ENCODE results near the gene DNAI7.

Gene DNAI7

DNA sequence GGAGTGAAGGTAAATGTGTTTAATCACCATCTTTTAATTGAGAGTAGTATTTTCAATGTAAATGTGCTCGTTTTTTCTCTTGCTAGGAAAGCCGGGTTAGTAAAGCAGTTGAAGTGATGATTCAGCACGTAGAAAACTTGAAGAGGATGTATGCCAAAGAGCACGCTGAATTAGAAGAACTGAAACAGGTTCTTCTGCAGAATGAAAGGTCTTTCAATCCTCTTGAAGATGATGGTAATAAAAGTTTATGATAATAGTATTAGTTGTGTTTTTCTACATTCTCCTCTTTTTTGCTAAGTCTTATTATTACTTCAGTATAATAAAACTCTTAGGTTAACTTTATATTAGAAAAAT lies 93.9 kb downstream of the DNAI7 start:
- Histone ChIP-seq H3K27me3 (ENCODE audit: control insufficient read depth, insufficient read depth, low read length) (no peaks in the 10 kb centered on the region), H3K4me3 (ENCODE audit: low read depth, low read length) (no peak overlapping the region), H3K27ac (ENCODE audit: low read depth, low read length) (no peak overlapping the region), H3K4me1 (ENCODE audit: control insufficient read depth, insufficient read depth, low read length) (no peaks in the 10 kb centered on the region), H3K36me3 (ENCODE audit: control insufficient read depth, insufficient read depth, low read length) (no peaks in the 10 kb centered on the region), H3K9me3 (ENCODE audit: control insufficient read depth, insufficient read depth, low read length) (no peaks in the 10 kb centered on the region), H3K9ac (ENCODE audit: low read depth, low read length) (no peak overlapping the region)

DNA sequence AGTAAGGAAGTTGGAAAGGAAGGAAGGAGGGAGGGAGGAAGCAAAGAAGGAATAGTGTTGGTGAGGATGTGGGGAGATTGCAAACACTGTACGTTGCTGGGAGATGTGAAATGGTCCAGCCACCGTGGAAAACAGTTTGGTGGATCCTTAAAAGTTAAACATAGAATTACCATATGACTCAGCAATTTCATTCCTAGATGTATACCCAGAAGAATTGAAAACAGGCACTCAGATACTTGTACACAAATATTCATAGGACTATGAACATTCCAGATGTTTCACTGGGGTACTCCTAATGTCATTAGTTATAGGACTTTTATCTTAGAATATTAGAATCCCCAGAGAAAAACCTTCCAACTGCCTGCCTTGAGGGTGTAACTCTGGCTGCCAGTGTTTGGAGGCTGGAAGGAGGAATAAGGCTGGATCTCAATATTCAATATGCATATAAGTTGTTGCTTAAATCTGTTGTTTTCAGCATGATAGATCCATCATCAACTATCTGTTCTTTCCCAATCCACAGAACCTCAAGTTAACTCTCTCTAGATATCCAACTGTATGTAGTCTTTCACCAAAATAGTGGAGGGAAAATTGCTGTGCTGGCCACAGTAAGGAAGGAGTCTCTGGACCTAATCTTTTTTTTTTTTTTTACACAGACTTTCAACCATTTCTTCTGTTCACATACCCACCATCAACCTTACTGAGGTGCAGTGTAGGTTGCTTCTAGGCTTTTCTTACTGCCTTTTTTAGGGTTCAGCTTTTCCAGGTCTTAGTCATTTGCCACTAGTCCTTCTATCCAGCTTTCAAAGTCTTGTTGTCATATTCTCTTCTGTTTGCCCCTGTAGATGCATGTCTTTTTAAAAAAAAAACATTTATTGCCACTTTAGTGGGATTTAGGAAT lies 94.5 kb downstream of the DNAI7 start:
- Histone ChIP-seq H3K9me3 (ENCODE audit: control insufficient read depth, insufficient read depth, low read length) (no peaks in the 10 kb centered on the region), H3K4me1 (ENCODE audit: control insufficient read depth, insufficient read depth, low read length) (no peaks in the 10 kb centered on the region), H3K4me3 (ENCODE audit: low read depth, low read length) (no peak overlapping the region), H3K27ac (ENCODE audit: low read depth, low read length) (no peak overlapping the region), H3K36me3 (ENCODE audit: control insufficient read depth, insufficient read depth, low read length) (no peaks in the 10 kb centered on the region), H3K9ac (ENCODE audit: low read depth, low read length) (no peak overlapping the region), H3K27me3 (ENCODE audit: control insufficient read depth, insufficient read depth, low read length) (no peaks in the 10 kb centered on the region)

DNA sequence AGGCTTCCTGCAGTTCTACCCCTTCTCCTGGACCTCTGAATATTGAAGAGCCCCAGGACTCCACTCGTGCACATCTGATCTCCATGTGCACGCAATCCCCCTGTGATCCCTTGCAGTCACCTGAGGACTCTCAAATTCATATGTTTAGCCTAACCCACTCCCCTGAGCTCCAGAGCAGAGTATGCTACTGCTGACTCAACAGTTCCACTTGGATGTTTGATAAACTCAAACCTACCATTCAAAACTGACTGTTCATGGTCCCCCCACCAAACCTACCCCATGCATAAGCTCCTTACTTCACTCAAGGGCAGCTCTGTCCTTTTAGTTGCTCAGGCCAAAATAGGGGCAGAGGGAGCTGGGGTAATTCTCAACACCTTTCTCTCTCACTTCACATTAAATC lies 96.0 kb downstream of the DNAI7 start:
- Histone ChIP-seq H3K27me3 (ENCODE audit: control insufficient read depth, insufficient read depth, low read length) (no peaks in the 10 kb centered on the region), H3K9ac (ENCODE audit: low read depth, low read length) (no peak overlapping the region), H3K4me3 (ENCODE audit: low read depth, low read length) (no peak overlapping the region), H3K27ac (ENCODE audit: low read depth, low read length) (no peak overlapping the region), H3K9me3 (ENCODE audit: control insufficient read depth, insufficient read depth, low read length) (no peaks in the 10 kb centered on the region), H3K4me1 (ENCODE audit: control insufficient read depth, insufficient read depth, low read length) (no peaks in the 10 kb centered on the region), H3K36me3 (ENCODE audit: control insufficient read depth, insufficient read depth, low read length) (no peaks in the 10 kb centered on the region)

DNA sequence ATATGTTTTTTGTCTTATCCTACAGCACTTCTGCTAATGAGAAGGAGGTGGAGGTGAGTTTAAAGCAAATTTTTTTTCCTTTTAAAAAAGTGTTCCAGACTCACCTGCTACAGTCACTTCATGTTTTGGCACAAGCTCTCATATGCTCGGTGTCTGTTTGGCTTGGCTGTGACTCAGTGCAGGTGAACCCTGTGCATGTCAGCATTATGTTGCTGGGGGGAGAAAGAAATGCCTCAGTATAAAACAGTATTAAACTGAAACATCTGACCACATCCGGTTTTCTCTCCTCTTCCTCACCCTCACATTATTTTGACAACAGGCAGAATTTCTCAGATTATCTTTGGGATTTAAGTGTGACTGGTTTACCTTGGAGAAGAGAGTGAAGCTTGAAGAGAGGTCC lies 105.2 kb downstream of the DNAI7 start:
- Histone ChIP-seq H3K9me3 (ENCODE audit: control insufficient read depth, insufficient read depth, low read length) (no peaks in the 10 kb centered on the region), H3K36me3 (ENCODE audit: control insufficient read depth, insufficient read depth, low read length) (no peaks in the 10 kb centered on the region), H3K9ac (ENCODE audit: low read depth, low read length) (no peak overlapping the region), H3K27ac (ENCODE audit: low read depth, low read length) (no peak overlapping the region), H3K27me3 (ENCODE audit: control insufficient read depth, insufficient read depth, low read length) (no peaks in the 10 kb centered on the region), H3K4me1 (ENCODE audit: control insufficient read depth, insufficient read depth, low read length) (no peaks in the 10 kb centered on the region), H3K4me3 (ENCODE audit: low read depth, low read length) (no peak overlapping the region)

DNA sequence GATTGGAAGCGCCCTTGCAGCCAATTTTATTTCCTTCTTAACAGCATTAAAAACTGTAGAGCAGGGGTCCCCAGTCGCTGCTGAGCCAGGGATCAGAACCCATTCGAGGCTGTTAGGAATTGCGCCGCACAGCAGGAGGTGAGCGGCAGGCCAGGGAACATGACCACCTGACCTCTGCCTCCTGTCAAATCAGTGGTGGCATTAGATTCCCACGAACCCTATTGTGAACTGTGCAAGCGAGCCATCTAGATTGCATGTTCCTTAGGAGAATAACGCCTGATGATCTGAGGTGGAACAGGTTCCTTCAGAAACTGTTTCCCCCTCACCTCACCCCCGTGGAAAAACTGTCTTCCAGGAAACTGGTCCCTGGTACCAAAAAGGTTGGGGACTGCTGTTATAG lies 107.4 kb downstream of the DNAI7 start:
- Histone ChIP-seq H3K36me3 (ENCODE audit: control insufficient read depth, insufficient read depth, low read length) (no peaks in the 10 kb centered on the region), H3K27me3 (ENCODE audit: control insufficient read depth, insufficient read depth, low read length) (no peaks in the 10 kb centered on the region), H3K4me1 (ENCODE audit: control insufficient read depth, insufficient read depth, low read length) (no peaks in the 10 kb centered on the region), H3K4me3 (ENCODE audit: low read depth, low read length) (no peak overlapping the region), H3K9ac (ENCODE audit: low read depth, low read length) (no peak overlapping the region), H3K9me3 (ENCODE audit: control insufficient read depth, insufficient read depth, low read length) (no peaks in the 10 kb centered on the region), H3K27ac (ENCODE audit: low read depth, low read length) (no peak overlapping the region)

DNA sequence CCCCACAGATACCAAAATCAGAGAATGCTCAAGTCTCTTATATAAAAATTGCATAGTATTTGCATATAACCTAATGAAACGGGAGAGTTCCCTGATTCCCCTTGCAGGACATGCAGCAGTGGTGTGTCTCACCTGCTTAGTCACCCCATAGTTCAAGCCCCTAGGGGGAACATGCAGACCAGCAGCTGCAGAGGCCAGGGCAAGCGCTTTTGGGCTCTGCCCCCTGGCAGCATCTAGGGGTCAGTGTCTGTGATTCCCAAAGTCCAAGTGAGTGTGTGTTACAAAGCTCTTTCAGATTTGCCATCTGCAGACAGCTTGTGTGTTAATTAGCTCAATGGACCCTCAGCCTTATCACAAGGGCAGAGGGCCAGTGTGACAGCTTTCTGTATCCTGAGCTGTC lies 110.1 kb downstream of the DNAI7 start:
- Histone ChIP-seq H3K4me1 (ENCODE audit: control insufficient read depth, insufficient read depth, low read length) (no peaks in the 10 kb centered on the region), H3K27me3 (ENCODE audit: control insufficient read depth, insufficient read depth, low read length) (no peaks in the 10 kb centered on the region), H3K36me3 (ENCODE audit: control insufficient read depth, insufficient read depth, low read length) (no peaks in the 10 kb centered on the region), H3K9ac (ENCODE audit: low read depth, low read length) (no peak overlapping the region), H3K9me3 (ENCODE audit: control insufficient read depth, insufficient read depth, low read length) (no peaks in the 10 kb centered on the region), H3K27ac (ENCODE audit: low read depth, low read length) (no peak overlapping the region), H3K4me3 (ENCODE audit: low read depth, low read length) (no peak overlapping the region)

DNA sequence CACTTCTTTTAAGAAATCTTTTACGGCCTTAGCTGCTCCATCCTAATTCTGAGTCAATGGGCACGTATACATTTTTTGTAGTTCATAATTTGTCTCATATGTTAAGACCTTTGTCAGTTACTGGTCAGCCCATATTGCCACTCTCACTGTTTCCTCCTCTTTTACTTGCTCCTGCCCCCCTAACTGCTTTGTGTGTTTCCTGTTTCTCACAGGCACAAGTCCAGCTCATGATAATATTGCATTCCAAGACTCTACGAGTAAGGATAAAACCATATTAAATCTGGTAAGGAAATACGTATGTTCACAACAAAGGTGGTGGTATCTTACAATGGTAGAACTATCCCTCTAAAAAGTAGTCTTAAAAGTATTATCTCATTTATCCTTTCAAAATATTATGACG lies 111.7 kb downstream of the DNAI7 start:
- H3K27me3 ChIP-seq (ENCODE audit: control insufficient read depth, insufficient read depth, low read length): no peaks in the 10 kb centered on the region
- H3K4me1 ChIP-seq (ENCODE audit: control insufficient read depth, insufficient read depth, low read length): no peaks in the 10 kb centered on the region
- H3K36me3 ChIP-seq (ENCODE audit: control insufficient read depth, insufficient read depth, low read length): no peaks in the 10 kb centered on the region
- no peak overlapping the region for H3K4me3 ChIP-seq (ENCODE audit: low read depth, low read length)
- H3K27ac ChIP-seq (ENCODE audit: low read depth, low read length): no peak overlapping the region
- H3K9ac ChIP-seq (ENCODE audit: low read depth, low read length): no peak overlapping the region
- no peaks in the 10 kb centered on the region for H3K9me3 ChIP-seq (ENCODE audit: control insufficient read depth, insufficient read depth, low read length)

DNA sequence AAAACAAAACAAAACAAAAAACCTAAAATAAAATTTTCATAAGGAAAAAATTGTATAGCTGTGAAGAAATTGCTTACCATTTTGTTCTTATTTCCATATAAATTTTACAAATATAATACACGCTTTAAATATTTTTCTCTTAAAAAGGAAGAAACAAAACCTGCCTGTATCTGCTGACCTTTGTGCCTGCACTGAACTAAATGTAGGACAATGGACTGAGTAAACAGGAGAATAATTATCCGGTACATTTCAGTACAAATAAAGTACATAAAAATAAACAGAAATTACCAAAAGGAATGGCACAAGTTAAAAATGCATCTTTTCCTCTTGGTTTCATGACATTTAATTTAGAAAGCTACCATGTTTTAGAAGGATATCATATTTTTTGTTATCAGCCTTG lies 112.3 kb downstream of the DNAI7 start:
- Histone ChIP-seq H3K4me3 (ENCODE audit: low read depth, low read length) (no peak overlapping the region), H3K9ac (ENCODE audit: low read depth, low read length) (no peak overlapping the region), H3K27me3 (ENCODE audit: control insufficient read depth, insufficient read depth, low read length) (no peaks in the 10 kb centered on the region), H3K4me1 (ENCODE audit: control insufficient read depth, insufficient read depth, low read length) (no peaks in the 10 kb centered on the region), H3K9me3 (ENCODE audit: control insufficient read depth, insufficient read depth, low read length) (no peaks in the 10 kb centered on the region), H3K27ac (ENCODE audit: low read depth, low read length) (no peak overlapping the region), H3K36me3 (ENCODE audit: control insufficient read depth, insufficient read depth, low read length) (no peaks in the 10 kb centered on the region)

DNA sequence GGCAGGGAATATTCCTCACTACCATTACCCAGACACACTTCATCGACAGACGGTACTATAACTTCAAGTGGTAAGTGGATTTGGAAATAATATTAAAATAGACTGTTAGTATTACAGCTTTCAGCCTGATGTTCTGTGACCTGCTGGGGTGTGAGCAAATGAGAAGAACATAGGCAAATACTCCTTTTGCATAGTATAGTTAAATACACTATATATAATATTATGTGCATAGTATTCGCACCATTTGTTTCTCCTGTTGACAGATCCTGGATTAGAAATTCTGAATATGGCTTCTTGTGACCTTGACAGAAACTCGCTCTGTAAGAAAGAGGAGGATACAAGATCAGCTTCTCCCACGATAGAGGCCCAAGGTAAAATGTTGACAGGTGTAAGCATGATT lies 115.6 kb downstream of the DNAI7 start:
- H3K36me3 ChIP-seq (ENCODE audit: control insufficient read depth, insufficient read depth, low read length): no peaks in the 10 kb centered on the region

DNA sequence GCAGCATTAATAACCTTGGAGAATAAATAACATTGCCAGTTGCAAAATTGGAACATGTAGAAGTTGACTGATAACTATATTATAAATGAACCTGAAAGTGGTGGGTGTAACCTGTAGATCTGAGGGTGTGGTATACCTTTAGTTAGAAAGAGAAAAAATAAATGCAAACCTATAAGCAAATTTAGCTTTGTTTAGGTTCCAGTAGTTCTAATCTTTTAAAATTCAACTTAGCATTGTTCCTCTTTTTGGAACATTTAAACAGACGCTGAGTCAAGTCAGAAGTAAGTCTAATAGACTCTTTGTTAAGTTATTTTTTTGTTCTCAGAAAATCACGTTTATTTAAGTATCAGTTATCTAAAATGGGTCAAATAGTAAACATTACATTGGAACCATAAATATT lies 120.0 kb downstream of the DNAI7 start:
- Histone ChIP-seq H3K27ac (ENCODE audit: low read depth, low read length) (no peak overlapping the region), H3K9ac (ENCODE audit: low read depth, low read length) (no peak overlapping the region), H3K9me3 (ENCODE audit: control insufficient read depth, insufficient read depth, low read length) (no peaks in the 10 kb centered on the region), H3K4me3 (ENCODE audit: low read depth, low read length) (no peak overlapping the region), H3K36me3 (ENCODE audit: control insufficient read depth, insufficient read depth, low read length) (no peaks in the 10 kb centered on the region), H3K4me1 (ENCODE audit: control insufficient read depth, insufficient read depth, low read length) (no peaks in the 10 kb centered on the region), H3K27me3 (ENCODE audit: control insufficient read depth, insufficient read depth, low read length) (no peaks in the 10 kb centered on the region)

More for the DNA sequence above, 115.6 kb downstream of the DNAI7 start:
- Histone ChIP-seq H3K9me3 (ENCODE audit: control insufficient read depth, insufficient read depth, low read length) (no peaks in the 10 kb centered on the region), H3K9ac (ENCODE audit: low read depth, low read length) (no peak overlapping the region), H3K4me3 (ENCODE audit: low read depth, low read length) (no peak overlapping the region), H3K27me3 (ENCODE audit: control insufficient read depth, insufficient read depth, low read length) (no peaks in the 10 kb centered on the region), H3K27ac (ENCODE audit: low read depth, low read length) (no peak overlapping the region), H3K4me1 (ENCODE audit: control insufficient read depth, insufficient read depth, low read length) (no peaks in the 10 kb centered on the region)

DNA sequence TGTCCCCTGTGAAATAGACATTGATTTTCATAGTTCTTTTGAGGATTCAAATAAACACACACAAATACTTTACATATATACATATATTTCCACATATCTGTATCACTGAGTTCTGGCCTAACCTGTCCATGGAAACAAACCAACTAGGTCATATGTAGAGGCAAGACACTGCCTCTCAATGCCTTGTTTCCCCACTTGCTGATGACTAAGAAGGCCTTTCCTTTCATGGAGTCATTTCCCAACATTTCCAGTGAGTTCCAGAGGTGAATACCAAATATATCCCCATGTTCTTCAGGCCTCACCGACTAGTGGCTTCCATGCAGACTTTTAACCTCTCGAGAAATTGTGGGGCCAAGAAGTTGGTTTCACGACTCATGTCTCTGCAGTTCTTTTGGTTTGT lies 120.8 kb downstream of the DNAI7 start:
- no peaks in the 10 kb centered on the region for H3K4me1 ChIP-seq (ENCODE audit: control insufficient read depth, insufficient read depth, low read length)
- H3K36me3 ChIP-seq (ENCODE audit: control insufficient read depth, insufficient read depth, low read length): no peaks in the 10 kb centered on the region
- no peaks in the 10 kb centered on the region for H3K27me3 ChIP-seq (ENCODE audit: control insufficient read depth, insufficient read depth, low read length)
- H3K9me3 ChIP-seq (ENCODE audit: control insufficient read depth, insufficient read depth, low read length): no peaks in the 10 kb centered on the region
- H3K4me3 ChIP-seq (ENCODE audit: low read depth, low read length): no peak overlapping the region
- H3K9ac ChIP-seq (ENCODE audit: low read depth, low read length): no peak overlapping the region
- no peak overlapping the region for H3K27ac ChIP-seq (ENCODE audit: low read depth, low read length)

Measured in HUES48 (cell line).